GM10266 (cell line): ENCODE measurements around the gene SMURF2.

Source experiments
- DNase-seq: peaks from one replicate; pipeline ENCODE4 v3.0.0; 2012; ENCODE audit errors: extremely low spot score
- TF ChIP-seq, protein P1 (sequence below): IDR thresholded peaks from 2 replicates; pipeline ENCODE4 v1.5.1; 2012; ENCODE audit warnings: mild to moderate bottlenecking, low read depth; ENCODE audit not compliant: control insufficient read depth, insufficient read depth; ENCODE audit errors: missing control alignments

The SMURF2 gene

DNA sequence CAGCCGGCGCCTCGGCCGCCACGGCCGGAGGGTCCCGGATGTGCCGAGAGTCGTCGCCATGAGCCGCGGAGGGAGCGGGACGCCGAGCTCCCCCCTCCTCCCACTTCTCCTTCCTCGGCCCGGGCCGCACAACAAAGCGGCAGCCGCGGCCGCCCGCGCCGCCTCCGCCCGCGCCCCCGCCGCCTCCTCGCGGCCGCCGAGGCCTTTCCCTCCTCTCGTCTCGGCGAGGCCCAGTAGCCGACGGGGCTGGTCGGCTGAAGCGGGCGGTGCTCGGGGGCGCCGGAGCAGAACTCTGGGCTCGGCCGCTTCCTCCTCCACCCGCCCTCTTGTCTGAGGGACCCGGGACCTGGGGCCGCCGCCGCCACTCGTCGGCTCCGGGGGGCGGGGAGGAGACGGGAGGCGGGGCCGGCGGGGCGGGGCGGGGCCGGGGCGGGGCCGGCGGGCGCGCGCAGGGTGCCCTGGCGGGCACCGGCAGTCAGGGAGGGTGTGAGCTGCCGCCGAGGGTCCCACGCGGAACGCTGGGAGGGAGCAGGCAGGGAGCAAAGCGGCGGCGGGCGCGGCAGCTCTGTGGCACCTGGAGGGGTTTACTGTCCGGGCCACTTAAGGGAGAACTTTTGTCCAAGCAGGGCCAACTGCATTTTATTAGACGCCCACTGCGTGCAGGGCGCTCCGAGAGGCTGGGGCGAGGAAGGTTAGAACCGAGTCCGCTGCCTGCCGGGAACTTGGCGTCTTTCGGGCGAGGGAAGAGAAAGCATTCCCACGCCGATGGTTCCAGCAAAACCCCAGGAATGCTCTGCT lies at the start of gene SMURF2:
Gene SMURF2, minus strand, starts transcription at position 332 of the 798 bp plus-strand sequence. CDS start 427 bp downstream, outside the sequence.
- peak; percentile 97 for DNase-seq
- TF ChIP-seq, protein P1, sequence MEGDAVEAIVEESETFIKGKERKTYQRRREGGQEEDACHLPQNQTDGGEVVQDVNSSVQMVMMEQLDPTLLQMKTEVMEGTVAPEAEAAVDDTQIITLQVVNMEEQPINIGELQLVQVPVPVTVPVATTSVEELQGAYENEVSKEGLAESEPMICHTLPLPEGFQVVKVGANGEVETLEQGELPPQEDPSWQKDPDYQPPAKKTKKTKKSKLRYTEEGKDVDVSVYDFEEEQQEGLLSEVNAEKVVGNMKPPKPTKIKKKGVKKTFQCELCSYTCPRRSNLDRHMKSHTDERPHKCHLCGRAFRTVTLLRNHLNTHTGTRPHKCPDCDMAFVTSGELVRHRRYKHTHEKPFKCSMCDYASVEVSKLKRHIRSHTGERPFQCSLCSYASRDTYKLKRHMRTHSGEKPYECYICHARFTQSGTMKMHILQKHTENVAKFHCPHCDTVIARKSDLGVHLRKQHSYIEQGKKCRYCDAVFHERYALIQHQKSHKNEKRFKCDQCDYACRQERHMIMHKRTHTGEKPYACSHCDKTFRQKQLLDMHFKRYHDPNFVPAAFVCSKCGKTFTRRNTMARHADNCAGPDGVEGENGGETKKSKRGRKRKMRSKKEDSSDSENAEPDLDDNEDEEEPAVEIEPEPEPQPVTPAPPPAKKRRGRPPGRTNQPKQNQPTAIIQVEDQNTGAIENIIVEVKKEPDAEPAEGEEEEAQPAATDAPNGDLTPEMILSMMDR, result no peak

DNA sequence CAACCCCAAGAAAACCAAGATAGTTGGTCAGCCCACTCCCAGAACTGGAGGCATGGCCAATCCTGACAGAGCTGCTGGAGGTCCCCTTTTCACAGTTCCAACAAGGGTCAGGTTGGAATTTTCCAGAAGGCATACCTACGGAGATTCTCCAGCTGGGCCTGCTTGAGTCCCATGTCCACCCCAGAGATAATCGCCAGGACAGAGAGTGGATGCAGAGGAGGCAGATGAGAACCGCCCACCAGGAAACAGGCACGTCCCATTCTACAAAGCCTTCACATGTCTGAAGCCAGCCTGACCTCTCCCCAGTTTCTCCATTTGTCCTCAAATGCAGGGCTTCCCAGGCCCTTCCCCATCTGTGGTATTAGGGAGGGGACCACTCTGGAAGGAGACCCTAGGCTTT lies 47.4 kb upstream of the SMURF2 start:
- TF ChIP-seq, protein P1, result no peak
- no peak for DNase-seq

DNA sequence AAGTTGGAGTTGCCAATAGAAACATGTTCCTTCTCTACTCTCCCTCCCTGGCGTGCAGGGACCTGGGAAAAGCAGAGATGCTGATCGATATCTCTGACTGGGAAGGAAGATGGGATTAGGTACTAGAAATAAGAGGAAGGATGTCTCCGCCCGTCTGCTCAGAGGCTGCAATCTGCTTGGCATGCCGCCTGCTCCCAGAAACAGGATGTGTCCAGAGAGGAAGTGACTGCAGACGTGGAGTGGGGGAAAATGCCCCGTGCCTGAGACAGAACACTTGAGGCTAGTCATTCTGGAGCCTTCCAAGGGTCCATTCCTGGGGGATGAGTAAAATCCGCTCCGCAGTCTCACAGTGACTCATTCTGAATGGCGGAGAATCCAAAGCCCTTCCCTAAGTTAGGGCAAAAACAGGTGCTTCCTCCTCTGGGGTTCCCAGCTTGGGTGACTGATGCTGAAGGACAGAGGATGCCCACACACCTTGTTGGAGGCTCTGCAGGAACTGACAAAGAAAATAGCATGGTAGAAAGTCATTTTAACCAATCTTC lies 45.0 kb upstream of the SMURF2 start:
- TF ChIP-seq, protein P1, result no peak
- DNase-seq, result no peak

DNA sequence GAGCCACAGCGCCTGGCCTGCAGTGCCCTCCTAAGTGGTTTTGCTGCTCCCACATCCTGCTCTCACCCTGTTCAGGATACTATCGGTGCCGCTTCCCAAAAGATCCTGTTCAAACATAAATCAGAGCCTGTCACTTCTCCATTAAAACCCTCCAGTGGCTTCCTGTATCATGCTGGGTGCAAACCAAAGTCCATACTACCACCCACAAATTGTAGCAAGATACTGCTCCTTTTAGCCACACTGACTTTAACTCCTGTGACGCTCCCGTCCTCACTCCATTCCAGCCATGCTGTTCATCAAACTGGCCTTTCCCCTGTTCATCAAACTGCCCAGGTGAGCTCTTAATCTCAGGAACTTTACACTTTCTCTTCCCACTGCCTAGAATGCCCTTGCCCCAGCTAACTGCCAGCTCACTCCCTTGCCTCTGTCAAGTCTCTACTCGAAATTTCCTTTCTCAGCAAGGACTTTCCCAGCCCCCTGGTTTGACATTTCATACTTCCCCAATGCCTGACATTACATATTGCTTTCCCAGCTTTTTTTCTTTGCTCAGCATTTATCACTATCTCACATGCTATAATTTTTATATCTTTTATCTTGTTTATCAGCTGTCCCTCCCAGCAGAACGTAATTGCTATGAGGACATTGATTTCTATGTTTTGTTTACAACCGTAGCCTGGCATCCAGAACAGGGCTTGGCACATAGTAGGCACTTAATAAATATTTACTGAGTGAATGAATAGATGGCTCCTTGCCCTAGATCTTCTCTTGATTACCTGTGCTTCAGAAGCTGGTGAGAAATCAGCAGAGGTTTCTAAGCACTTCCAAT lies 44.3 kb upstream of the SMURF2 start:
- no peak for DNase-seq
- TF ChIP-seq, protein P1, result no peak

- TF ChIP-seq, protein P1, result no peak
- no peak for DNase-seq
Measured at GRCh38 chr17:64702815-64703214, 40.7 kb upstream of the SMURF2 start.

DNA sequence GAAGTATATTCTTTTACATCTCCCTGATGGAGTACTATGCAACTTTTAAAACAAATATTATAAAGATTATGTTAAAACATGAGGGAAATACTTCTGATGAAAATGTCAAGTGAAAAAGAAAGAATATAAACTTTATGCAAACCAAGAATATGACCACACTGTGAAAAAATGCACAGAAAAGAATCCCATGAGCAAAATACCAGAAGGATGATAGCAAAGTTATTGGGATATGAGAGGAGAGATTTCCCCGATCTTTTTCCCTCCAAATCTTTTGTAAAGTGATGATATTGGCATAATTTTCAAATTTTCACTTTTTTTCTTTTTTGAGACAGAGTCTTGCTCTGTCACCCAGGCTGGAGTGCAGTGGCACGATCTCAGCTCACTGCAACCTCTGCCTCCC lies 36.6 kb upstream of the SMURF2 start:
- TF ChIP-seq, protein P1, result no peak

More for the DNA sequence above, 36.6 kb upstream of the SMURF2 start:
- DNase-seq, result no peak
